Right cardiac atrium (tissue), 5 donors: Measurements from ENCODE around the gene ATOSB. TPM values are rescaled to one million over a fixed set of nuclear protein-coding genes. Genes with fewer than 3 reads are reported as not detected.

Source experiments
- ATAC-seq, 2 donors: fragments of 200-7000 bp; cut with Tn5 transposase; one replicate each; pipeline versions ENCODE4 v1.8.0 to v1.9.1; 2020; ENCODE audit warnings: moderate library complexity in 2 of 2, mild to moderate bottlenecking in 1 of 2
- DNase-seq, 3 donors: peaks; one replicate each; pipeline ENCODE4 v3.0.0-alpha.2; 2020
- H3K27ac ChIP-seq: one replicate; pipeline ENCODE4 v1.5.1; 2013; ENCODE audit warnings: mild to moderate bottlenecking, low read length, control low read depth, moderate library complexity
- H3K27me3 ChIP-seq: one replicate; pipeline ENCODE4 v1.6.1; 2013; ENCODE audit not compliant: control insufficient read depth, insufficient read depth
- H3K4me1 ChIP-seq: one replicate; pipeline ENCODE4 v1.6.1; 2013; ENCODE audit warnings: low read length; ENCODE audit not compliant: control insufficient read depth, insufficient read depth
- H3K4me3 ChIP-seq: one replicate; pipeline ENCODE4 v1.5.1; 2013; ENCODE audit warnings: low read length, control low read depth
- H3K9me3 ChIP-seq: one replicate; pipeline ENCODE4 v1.6.1; 2013; ENCODE audit warnings: low read length; ENCODE audit not compliant: control insufficient read depth
- WGBS: extraction: QIAGEN DNeasy Blood & Tissue Kit; methylation state at CpG from one replicate; pipeline ENCODE4 v1.1.7; 2013; 5-methylcytosine and 5-hydroxymethylcytosine counted together
- intact Hi-C, 4 donors: fragments of 100-400 bp; cut with DNase I; formaldehyde crosslinking; loops; one replicate each; pipeline versions ENCODE4 v1.11.0 to v1.14.0; 2022 to 2023
- polyA plus RNA-seq: library from polyadenylated mRNA; stranded (reverse); fragments of 200-250 nt; gene quantifications from one replicate; pipeline ENCODE4 v1.2.3, GENCODE V29; 2013
- total RNA-seq, 4 donors: library from RNA; stranded (reverse); fragmentation: NEBNext Ultra II Directional; extraction: Animal tissue kit (Norgen Biotek cat#: 25700); gene quantifications; one replicate each; pipeline ENCODE4 v1.2.1, GENCODE V29; 2021
- donor health status: healthy with polysubstance abuse.
- donor health status: DM: no; HTN: yes; CAD: no.
- donor health status: DM: no; HTN: no; CAD: no.
- donor health status: DM: no; HTN: yes; CAD: no; lungs with severe emphysema.
- donor health status: DM: yes; HTN: yes; CAD: no.

Gene ATOSB
- total and polyA plus RNA-seq, 5 donors: 14.0 to 19.5 (median 16.3) TPM

GRCh38 chr9:35112257-35113020, 3.2 kb downstream of the ATOSB start:
- Histone ChIP-seq H3K4me1 (peaks cover 20% of the 10 kb centered on the region), H3K27me3 (no peaks in the 10 kb centered on the region), H3K27ac (peak overlapping the region; percentile 87), H3K4me3 (no peak overlapping the region), H3K9me3 (no peaks in the 10 kb centered on the region)
- ATAC-seq: no peak
- DNase-seq: peak; percentile 71 to 79 (median 75)
- WGBS: 72% methylated on average over 3 of the region's 3 CpGs
- intact Hi-C loops: loop anchor here in 1 of 4 donors (10.0 kb wide), 1 partner anchor 442 kb away; no protein-coding TSS in a partner anchor

GRCh38 chr9:35111001-35111933, 4.4 kb downstream of the ATOSB start:
- Histone ChIP-seq H3K4me3 (peak overlapping the region; percentile 69), H3K27me3 (no peaks in the 10 kb centered on the region), H3K4me1 (peaks cover 20% of the 10 kb centered on the region), H3K9me3 (no peaks in the 10 kb centered on the region), H3K27ac (peak overlapping the region; percentile 94)
- peak; percentile 99 for DNase-seq
- intact Hi-C loops: loop anchor here in 1 of 4 donors (10.0 kb wide), 1 partner anchor 444 kb away; no protein-coding TSS in a partner anchor
- peak; percentile 82 for ATAC-seq
- under 1% methylated on average over 57 of the region's 57 CpGs for WGBS

- H3K4me1 ChIP-seq: peaks cover 20% of the 10 kb centered on the region
- H3K27me3 ChIP-seq: no peaks in the 10 kb centered on the region
- WGBS: 30% methylated on average over 3 of the region's 3 CpGs
- peak overlapping the region; percentile 94 for H3K27ac ChIP-seq
- ATAC-seq: no peak
- peak in 2 of 3 donors; percentile 45 to 67 for DNase-seq
- no peaks in the 10 kb centered on the region for H3K9me3 ChIP-seq
- peak overlapping the region; percentile 69 for H3K4me3 ChIP-seq
- intact Hi-C loops: loop anchor here in 1 of 4 donors (10.0 kb wide), 1 partner anchor 444 kb away; no protein-coding TSS in a partner anchor
These were observed 5.3 kb downstream of the ATOSB start for GRCh38 chr9:35110327-35110761.

GRCh38 chr9:35108946-35109575, 6.6 kb downstream of the ATOSB start:
- intact Hi-C loops: no loop called here
- H3K27me3 ChIP-seq: no peaks in the 10 kb centered on the region
- H3K4me3 ChIP-seq: no peak overlapping the region
- H3K9me3 ChIP-seq: no peaks in the 10 kb centered on the region
- ATAC-seq (no peak), DNase-seq (no peak)
- H3K27ac ChIP-seq: no peak overlapping the region
- H3K4me1 ChIP-seq: peaks cover 20% of the 10 kb centered on the region
- 47% methylated on average over 8 of the region's 8 CpGs for WGBS

GRCh38 chr9:35108461-35108860, 7.2 kb downstream of the ATOSB start:
- no peaks in the 10 kb centered on the region for H3K27me3 ChIP-seq
- H3K4me1 ChIP-seq: peaks cover 16% of the 10 kb centered on the region
- WGBS: 93% methylated on average over 6 of the region's 6 CpGs
- H3K9me3 ChIP-seq: no peaks in the 10 kb centered on the region
- no peak overlapping the region for H3K4me3 ChIP-seq
- intact Hi-C loops: no loop called here
- DNase-seq (no peak), ATAC-seq (no peak)
- no peak overlapping the region for H3K27ac ChIP-seq

- Histone ChIP-seq H3K9me3 (no peaks in the 10 kb centered on the region), H3K27ac (no peak overlapping the region), H3K27me3 (no peaks in the 10 kb centered on the region), H3K4me3 (no peak overlapping the region), H3K4me1 (peaks cover 16% of the 10 kb centered on the region)
- ATAC-seq (no peak), DNase-seq (peak in 2 of 3 donors; percentile 66 to 68)
- intact Hi-C loops: no loop called here
- 78% methylated on average over 18 of the region's 18 CpGs for WGBS
These were observed 8.1 kb downstream of the ATOSB start for GRCh38 chr9:35107297-35108290.

- ATAC-seq (no peak), DNase-seq (no peak)
- Histone ChIP-seq H3K27me3 (no peaks in the 10 kb centered on the region), H3K27ac (no peak overlapping the region), H3K4me3 (no peak overlapping the region), H3K9me3 (no peaks in the 10 kb centered on the region), H3K4me1 (peaks cover 16% of the 10 kb centered on the region)
- intact Hi-C loops: no loop called here
- 87% methylated on average over 7 of the region's 7 CpGs for WGBS
These were observed 9.3 kb downstream of the ATOSB start for GRCh38 chr9:35106343-35106730.

GRCh38 chr9:35105571-35106342, 9.9 kb downstream of the ATOSB start:
- Histone ChIP-seq H3K27ac (no peak overlapping the region), H3K9me3 (no peaks in the 10 kb centered on the region), H3K27me3 (no peaks in the 10 kb centered on the region), H3K4me3 (no peak overlapping the region), H3K4me1 (peaks cover 14% of the 10 kb centered on the region)
- WGBS: 92% methylated on average over 13 of the region's 13 CpGs
- ATAC-seq: no peak
- no peak for DNase-seq
- intact Hi-C loops: no loop called here

- Histone ChIP-seq H3K27ac (no peak overlapping the region), H3K4me1 (peaks cover 8% of the 10 kb centered on the region), H3K4me3 (no peak overlapping the region), H3K9me3 (no peaks in the 10 kb centered on the region), H3K27me3 (no peaks in the 10 kb centered on the region)
- intact Hi-C loops: no loop called here
- DNase-seq: no peak
- WGBS: 89% methylated on average over 12 of the region's 12 CpGs
- ATAC-seq: no peak
These were observed 10.5 kb downstream of the ATOSB start for GRCh38 chr9:35105126-35105525.
